A549 (cell line): ENCODE results near the gene ACOT7. TPM values are rescaled to one million over a fixed set of nuclear protein-coding genes. Genes with fewer than 3 reads are reported as not detected.
"Not testable (repeated sequence)": the region's sequence is repeated elsewhere in the genome, so short reads cannot be mapped to it uniquely, and the experiment has no call there.

Experiments used
- ATAC-seq, 2 experiments: fragments of 200-7000 bp in 1 of 2; fragments of >200 bp in 1 of 2; cut with Nextera tagmentation in 1 of 2; cut with Tn5 transposase in 1 of 2; 3 replicates each; pipeline versions ENCODE4 v1.8.0 to v1.9.1; 2018 to 2020; ENCODE audit warnings: mild to moderate bottlenecking in 1 of 2, moderate library complexity in 1 of 2
- CTCF ChIA-PET: fragments of 300-600 bp; sonication (Branson Sonifier 250); formaldehyde crosslinking; extraction: SDS; loops from one replicate; lab custom pipeline; 2021; ENCODE audit warnings: antibody characterized with exemption, inconsistent platforms; lab: Yijun Ruan, JAX
- POLR2A ChIA-PET: fragments of 350-600 bp; formaldehyde crosslinking; extraction: SDS; loops from one replicate; lab custom pipeline; 2021; ENCODE audit warnings: antibody characterized with exemption, inconsistent platforms; lab: Yijun Ruan, JAX
- DNase-seq, 2 experiments: peaks; one replicate each; pipeline versions ENCODE4 v3.0.0 to v3.0.0-alpha.2; 2011 to 2016; ENCODE audit warnings: low read depth in 1 of 2, low spot score in 1 of 2
- FAIRE-seq: peaks from 2 replicates; lab custom pipeline; 2011; peaks lifted over from hg19 to GRCh38; lab: Jason Lieb, UNC
- H3K27ac ChIP-seq, 2 experiments: fragments of >200 bp; sonication (Bioruptor Twin); formaldehyde crosslinking; 3 replicates each; pipeline ENCODE4 v1.5.1; 2016 to 2017
- H3K4me1 ChIP-seq: fragments of >200 bp; sonication (Bioruptor Twin); formaldehyde crosslinking; 3 replicates; pipeline ENCODE4 v1.6.1; 2016
- H3K4me2 ChIP-seq: fragments of >200 bp; sonication (Bioruptor Twin); formaldehyde crosslinking; 3 replicates; pipeline ENCODE4 v1.6.1; 2016
- H3K4me3 ChIP-seq: fragments of >200 bp; sonication (Bioruptor Twin); formaldehyde crosslinking; 3 replicates; pipeline ENCODE4 v1.5.1; 2016
- H3K9me3 ChIP-seq: fragments of >200 bp; sonication (Bioruptor Twin); formaldehyde crosslinking; 3 replicates; pipeline ENCODE4 v1.6.1; 2016
- CHD2 ChIP-seq: fragments of 150-350 bp; IDR thresholded peaks from 2 replicates; pipeline ENCODE4 v1.6.1; 2014; ENCODE audit warnings: low read length; ENCODE audit not compliant: partially characterized antibody
- CHD4 ChIP-seq: fragments of 200-600 bp; sonication (generic); IDR thresholded peaks from 2 replicates; pipeline ENCODE4 v1.6.1; 2016; ENCODE audit warnings: antibody characterized with exemption, mild to moderate bottlenecking, borderline replicate concordance
- EHF ChIP-seq: fragments of 250-450 bp; sonication (Bioruptor Pico); IDR thresholded peaks from 2 replicates; pipeline ENCODE4 v1.5.0; 2020; ENCODE audit warnings: mild to moderate bottlenecking
- EP300 ChIP-seq, 2 experiments: fragments of >200 bp; sonication (Bioruptor Twin); formaldehyde crosslinking; IDR thresholded peaks; 2 replicates in 1 of 2; 3 replicates in 1 of 2; pipeline ENCODE4 v1.6.1; 2016 to 2017
- FOSB ChIP-seq: fragments of 250-450 bp; sonication (Bioruptor Pico); IDR thresholded peaks from 2 replicates; pipeline ENCODE4 v1.5.0; 2020; ENCODE audit warnings: mild to moderate bottlenecking, moderate library complexity
- HEYL ChIP-seq: fragments of 250-450 bp; sonication (Bioruptor Pico); IDR thresholded peaks from 2 replicates; pipeline ENCODE4 v1.8.0; 2021; ENCODE audit warnings: mild to moderate bottlenecking, moderate library complexity
- HOXA7 ChIP-seq: fragments of 250-450 bp; sonication (Bioruptor Pico); IDR thresholded peaks from 2 replicates; pipeline ENCODE4 v1.5.0; 2020; ENCODE audit warnings: mild to moderate bottlenecking, moderate library complexity
- JUN ChIP-seq, 2 experiments: fragments of >200 bp; sonication (Bioruptor Twin); formaldehyde crosslinking; IDR thresholded peaks; 2 replicates in 1 of 2; 3 replicates in 1 of 2; pipeline ENCODE4 v1.6.1; 2016 to 2017
- MAFK ChIP-seq: fragments of 450-650 bp; IDR thresholded peaks from 2 replicates; pipeline ENCODE4 v1.6.1; 2014; ENCODE audit not compliant: partially characterized antibody
- NPAS2 ChIP-seq: fragments of 250-450 bp; sonication (Bioruptor Pico); IDR thresholded peaks from 2 replicates; pipeline ENCODE4 v1.8.0; 2022; ENCODE audit warnings: mild to moderate bottlenecking, moderate library complexity, borderline replicate concordance
- RAD21 ChIP-seq, 2 experiments: fragments of >200 bp in 1 of 2; sonication (Bioruptor Twin) in 1 of 2; formaldehyde crosslinking in 1 of 2; IDR thresholded peaks in 1 of 2; conservative IDR thresholded peaks in 1 of 2; 2 replicates in 1 of 2; 3 replicates in 1 of 2; pipeline ENCODE4 v1.6.1; 2012 to 2018; ENCODE audit warnings: inconsistent platforms in 1 of 2
- RFX5 ChIP-seq: fragments of 450-650 bp; IDR thresholded peaks from 2 replicates; pipeline ENCODE4 v1.7.1; 2014; ENCODE audit warnings: antibody characterized with exemption, mild to moderate bottlenecking, moderate library complexity
- RNF2 ChIP-seq: fragments of 200-600 bp; sonication (generic); IDR thresholded peaks from 2 replicates; pipeline ENCODE4 v1.6.1; 2016; ENCODE audit warnings: low read depth, mild to moderate bottlenecking, antibody characterized with exemption, moderate library complexity, borderline replicate concordance
- SMC3 ChIP-seq: fragments of >200 bp; sonication (Bioruptor Twin); formaldehyde crosslinking; IDR thresholded peaks from 3 replicates; pipeline ENCODE4 v1.6.1; 2018; ENCODE audit warnings: inconsistent platforms
- ZC3H11A ChIP-seq: fragments of 450-650 bp; IDR thresholded peaks from 2 replicates; pipeline ENCODE4 v1.6.1; 2014; ENCODE audit warnings: antibody characterized with exemption, mild to moderate bottlenecking
- ZFP36 ChIP-seq: fragments of 450-650 bp; IDR thresholded peaks from 2 replicates; pipeline ENCODE4 v1.6.1; 2014; ENCODE audit warnings: borderline replicate concordance; ENCODE audit not compliant: partially characterized antibody
- WGBS: methylation state at CpG from one replicate; pipeline ENCODE4 v1.1.6; 2017; ENCODE audit errors: missing lambda C conversion rate; 5-methylcytosine and 5-hydroxymethylcytosine counted together
- polyA plus RNA-seq, 4 experiments: library from polyadenylated mRNA; depleted of rRNA in 3 of 4; stranded (reverse); fragments of >200 nt; fragmentation: RNase III in 1 of 4; extraction: RNeasy Plus Mini Kit Qiagen cat#74134 plus additional on column Dnase treatment in 1 of 4; gene quantifications; 2 replicates in 3 of 4; 3 replicates in 1 of 4; pipeline ENCODE4 v1.2.3, GENCODE V29; 2011 to 2017
- TF ChIP-seq, protein P1 (sequence below): fragments of >200 bp; sonication (Bioruptor Twin); formaldehyde crosslinking; IDR thresholded peaks from 3 replicates; pipeline ENCODE4 v1.5.1; 2016
- TF ChIP-seq, protein P2 (sequence below): fragments of >200 bp; sonication (Bioruptor Twin); formaldehyde crosslinking; IDR thresholded peaks from 2 replicates; pipeline ENCODE4 v1.6.1; 2016
- TF ChIP-seq, protein P3 (sequence below): fragments of 450-650 bp; IDR thresholded peaks from 2 replicates; pipeline ENCODE4 v1.6.1; 2014; ENCODE audit warnings: antibody characterized with exemption

The ACOT7 gene
- polyA plus RNA-seq, 2 of the 4 experiments (the other 2 are of a cell fraction), result 48.0 to 49.6 TPM

DNA sequence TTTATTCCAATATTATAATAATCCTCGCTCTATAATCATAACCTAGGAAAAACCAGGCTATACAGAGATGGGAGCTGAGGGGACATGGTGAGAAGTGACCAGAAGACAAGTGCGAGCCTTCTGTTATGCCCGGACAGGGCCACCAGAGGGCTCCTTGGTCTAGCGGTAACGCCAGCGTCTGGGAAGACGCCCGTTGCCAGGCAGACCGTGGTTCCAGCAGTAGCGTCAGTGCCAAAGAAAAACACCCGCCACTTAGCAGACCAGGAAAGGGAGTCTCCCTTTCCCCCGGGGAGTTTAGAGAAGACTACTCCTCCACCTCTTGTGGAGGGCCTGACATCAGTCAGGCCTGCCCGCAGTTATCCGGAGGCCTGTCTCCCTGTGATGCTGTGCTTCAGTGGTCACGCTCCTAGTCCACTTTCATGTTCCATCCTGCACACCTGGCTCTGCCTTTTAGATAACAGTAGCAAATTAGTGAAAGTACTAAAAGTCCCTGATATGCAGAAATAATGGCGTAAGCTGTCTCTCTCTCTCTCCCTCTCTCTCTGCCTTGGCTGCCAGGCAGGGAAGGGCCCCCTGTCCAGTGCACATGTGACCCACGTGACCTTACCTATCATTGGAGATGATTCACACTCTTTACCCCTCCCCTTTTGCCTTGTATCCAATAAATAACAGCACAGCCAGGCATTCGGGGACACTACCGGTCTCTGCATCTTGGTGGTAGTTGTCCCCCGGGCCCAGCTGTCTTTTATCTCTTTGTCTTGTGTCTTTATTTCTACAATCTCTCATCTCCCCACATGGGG, 30.3 kb downstream of the ACOT7 start:
- DNase-seq (peak in 1 of 2 experiments; percentile 40), ATAC-seq (peak in 1 of 2 experiments; percentile 22; a peak in 3 of 6 replicates)
- CTCF ChIA-PET, result interaction anchor here (0.8 to 28.6 kb wide), 11 partner anchors 10 to 127 kb away, joined by 3 to 575 read pairs (median 15); partner anchors contain the start of genes ACOT7 and HES2
- H3K27ac ChIP-seq, POLR2A ChIA-PET, H3K4me3 ChIP-seq, FAIRE-seq, H3K9me3 ChIP-seq: not testable (repeated sequence)
- peak overlapping the region; percentile 58 for H3K4me2 ChIP-seq
- H3K4me1 ChIP-seq, result peaks cover 23% of the 10 kb centered on the region
- TF ChIP-seq RFX5 (peak; percentile 91), RAD21 (conservative IDR thresholded peaks at IDR 0.05 in 1 of 2, IDR thresholded peaks at IDR 0.05 in 1 of 2) (peak; percentile 46 to 58), SMC3 (peak; percentile 69)
- TF ChIP-seq, protein P1, sequence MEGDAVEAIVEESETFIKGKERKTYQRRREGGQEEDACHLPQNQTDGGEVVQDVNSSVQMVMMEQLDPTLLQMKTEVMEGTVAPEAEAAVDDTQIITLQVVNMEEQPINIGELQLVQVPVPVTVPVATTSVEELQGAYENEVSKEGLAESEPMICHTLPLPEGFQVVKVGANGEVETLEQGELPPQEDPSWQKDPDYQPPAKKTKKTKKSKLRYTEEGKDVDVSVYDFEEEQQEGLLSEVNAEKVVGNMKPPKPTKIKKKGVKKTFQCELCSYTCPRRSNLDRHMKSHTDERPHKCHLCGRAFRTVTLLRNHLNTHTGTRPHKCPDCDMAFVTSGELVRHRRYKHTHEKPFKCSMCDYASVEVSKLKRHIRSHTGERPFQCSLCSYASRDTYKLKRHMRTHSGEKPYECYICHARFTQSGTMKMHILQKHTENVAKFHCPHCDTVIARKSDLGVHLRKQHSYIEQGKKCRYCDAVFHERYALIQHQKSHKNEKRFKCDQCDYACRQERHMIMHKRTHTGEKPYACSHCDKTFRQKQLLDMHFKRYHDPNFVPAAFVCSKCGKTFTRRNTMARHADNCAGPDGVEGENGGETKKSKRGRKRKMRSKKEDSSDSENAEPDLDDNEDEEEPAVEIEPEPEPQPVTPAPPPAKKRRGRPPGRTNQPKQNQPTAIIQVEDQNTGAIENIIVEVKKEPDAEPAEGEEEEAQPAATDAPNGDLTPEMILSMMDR, result peak; percentile 52
- WGBS, result 44% methylated on average over 16 of the region's 20 CpGs

DNA sequence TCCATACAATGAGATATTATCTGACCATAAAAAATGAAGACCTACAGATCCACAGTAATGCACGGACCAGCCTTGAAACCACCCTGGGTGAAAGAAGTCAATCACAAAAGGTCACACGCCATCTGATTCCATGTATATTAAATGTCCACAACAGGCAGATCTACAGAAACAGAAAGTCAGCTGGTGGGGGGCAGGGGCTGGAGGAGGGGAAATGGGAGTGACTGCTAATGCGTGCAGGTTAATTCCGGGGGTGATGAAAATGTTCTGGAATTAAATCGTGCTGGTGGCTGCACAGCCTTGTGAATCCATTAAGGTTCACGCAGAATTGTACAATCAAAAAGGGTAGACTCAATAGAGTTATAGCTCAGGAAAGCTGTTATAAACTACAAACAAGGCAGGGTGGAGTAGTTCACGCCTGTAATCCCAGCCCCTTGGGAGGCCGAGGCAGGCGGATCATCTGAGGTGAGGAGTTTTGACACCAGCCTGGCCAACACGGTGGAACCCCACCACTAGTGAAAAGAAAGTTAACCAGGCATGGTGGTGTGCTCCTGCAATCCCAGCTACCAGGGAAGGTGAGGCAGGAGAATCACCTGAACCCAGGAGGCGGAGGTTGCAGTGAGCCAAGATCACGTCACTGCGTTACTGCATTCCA, 32.3 kb downstream of the ACOT7 start:
- 88% methylated on average over 13 of the region's 13 CpGs for WGBS
- FAIRE-seq (no peak), DNase-seq (no peak), ATAC-seq (no peak)
- peaks cover 23% of the 10 kb centered on the region for H3K4me1 ChIP-seq
- no peaks in the 10 kb centered on the region for H3K9me3 ChIP-seq
- CTCF ChIA-PET, result interaction anchor here (0.7 to 28.6 kb wide), 9 partner anchors 8 to 123 kb away, joined by 3 to 575 read pairs (median 15); partner anchors contain the start of gene ACOT7
- no peak overlapping the region for H3K27ac ChIP-seq
- no peak overlapping the region for H3K4me3 ChIP-seq
- TF ChIP-seq HEYL (CRISPR knock-in tag) (no peak), MAFK (no peak), CHD4 (no peak), FOSB (CRISPR knock-in tag) (no peak), JUN (IDR thresholded peaks at IDR 0.05) (no peak), EP300 (IDR thresholded peaks at IDR 0.05) (no peak), NPAS2 (no peak), ZC3H11A (no peak), CHD2 (no peak), RNF2 (no peak), EHF (CRISPR knock-in tag) (no peak), ZFP36 (no peak), HOXA7 (CRISPR knock-in tag) (no peak)
- TF ChIP-seq, protein P2, sequence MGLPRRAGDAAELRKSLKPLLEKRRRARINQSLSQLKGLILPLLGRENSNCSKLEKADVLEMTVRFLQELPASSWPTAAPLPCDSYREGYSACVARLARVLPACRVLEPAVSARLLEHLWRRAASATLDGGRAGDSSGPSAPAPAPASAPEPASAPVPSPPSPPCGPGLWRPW, result no peak
- TF ChIP-seq, protein P3, sequence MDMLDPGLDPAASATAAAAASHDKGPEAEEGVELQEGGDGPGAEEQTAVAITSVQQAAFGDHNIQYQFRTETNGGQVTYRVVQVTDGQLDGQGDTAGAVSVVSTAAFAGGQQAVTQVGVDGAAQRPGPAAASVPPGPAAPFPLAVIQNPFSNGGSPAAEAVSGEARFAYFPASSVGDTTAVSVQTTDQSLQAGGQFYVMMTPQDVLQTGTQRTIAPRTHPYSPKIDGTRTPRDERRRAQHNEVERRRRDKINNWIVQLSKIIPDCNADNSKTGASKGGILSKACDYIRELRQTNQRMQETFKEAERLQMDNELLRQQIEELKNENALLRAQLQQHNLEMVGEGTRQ, result no peak
- no peak overlapping the region for H3K4me2 ChIP-seq
- POLR2A ChIA-PET, result no interaction called here
